H9 (cell line): ENCODE measurements around the gene FAM227B. TPM values are rescaled to one million over a fixed set of nuclear protein-coding genes. Genes with fewer than 3 reads are reported as not detected.

Source experiments
- DNase-seq: peaks from one replicate; pipeline ENCODE4 v3.0.0-alpha.2; 2017
- H2AFZ ChIP-seq: one replicate; pipeline ENCODE4 v1.6.1; 2013; ENCODE audit warnings: mild to moderate bottlenecking, low read length, control low read depth, moderate library complexity
- H2AK5ac ChIP-seq: 2 replicates; pipeline ENCODE4 v1.6.1; 2013; ENCODE audit warnings: low read length, control low read depth, mixed read lengths; ENCODE audit not compliant: insufficient read length
- H2BK120ac ChIP-seq: one replicate; pipeline ENCODE4 v1.6.1; 2013; ENCODE audit warnings: low read depth, mild to moderate bottlenecking, low read length, control low read depth, inconsistent platforms; ENCODE audit not compliant: poor library complexity, severe bottlenecking
- H2BK12ac ChIP-seq: 2 replicates; pipeline ENCODE4 v1.6.1; 2013; ENCODE audit warnings: low read length, control low read depth, mixed read lengths, low read depth; ENCODE audit not compliant: insufficient read length
- H2BK15ac ChIP-seq: 2 replicates; pipeline ENCODE4 v1.6.1; 2013; ENCODE audit warnings: low read depth, low read length, control low read depth
- H2BK20ac ChIP-seq: one replicate; pipeline ENCODE4 v1.6.1; 2013; ENCODE audit warnings: low read depth, mild to moderate bottlenecking, low read length, control low read depth, inconsistent platforms; ENCODE audit not compliant: poor library complexity, severe bottlenecking
- H2BK5ac ChIP-seq: 2 replicates; pipeline ENCODE4 v1.6.1; 2013; ENCODE audit warnings: low read length, control low read depth, mixed read lengths; ENCODE audit not compliant: insufficient read length
- H3K14ac ChIP-seq: 2 replicates; pipeline ENCODE4 v1.6.1; 2013; ENCODE audit warnings: low read length, control low read depth; ENCODE audit not compliant: insufficient read depth
- H3K18ac ChIP-seq: 2 replicates; pipeline ENCODE4 v1.6.1; 2013; ENCODE audit warnings: low read depth, mild to moderate bottlenecking, mixed read lengths, low read length, control low read depth; ENCODE audit not compliant: insufficient read length
- H3K23ac ChIP-seq: 2 replicates; pipeline ENCODE4 v1.6.1; 2013; ENCODE audit warnings: low read length, control low read depth, mixed read lengths, low read depth; ENCODE audit not compliant: insufficient read length
- H3K23me2 ChIP-seq: 2 replicates; pipeline ENCODE4 v1.6.1; 2013; ENCODE audit warnings: low read depth, mild to moderate bottlenecking, mixed read lengths, low read length, control low read depth; ENCODE audit not compliant: insufficient read length, poor library complexity, severe bottlenecking
- H3K27ac ChIP-seq: 2 replicates; pipeline ENCODE4 v1.5.1; 2013; ENCODE audit warnings: low read length, control low read depth, mixed read lengths, low read depth; ENCODE audit not compliant: insufficient read length
- H3K27me3 ChIP-seq: 2 replicates; pipeline ENCODE4 v1.6.1; 2013; ENCODE audit warnings: low read length, control low read depth, inconsistent platforms; ENCODE audit not compliant: insufficient read depth
- H3K4ac ChIP-seq: 2 replicates; pipeline ENCODE4 v1.6.1; 2013; ENCODE audit warnings: low read depth, mild to moderate bottlenecking, control low read depth, inconsistent platforms, low read length, moderate library complexity
- H3K4me1 ChIP-seq: 2 replicates; pipeline ENCODE4 v1.6.1; 2013; ENCODE audit warnings: low read length, control low read depth, inconsistent platforms; ENCODE audit not compliant: insufficient read depth
- H3K4me2 ChIP-seq: 2 replicates; pipeline ENCODE4 v1.6.1; 2013; ENCODE audit warnings: low read length, control low read depth, mixed read lengths; ENCODE audit not compliant: insufficient read length, insufficient read depth
- H3K56ac ChIP-seq: 2 replicates; pipeline ENCODE4 v1.6.1; 2013; ENCODE audit warnings: low read depth, mild to moderate bottlenecking, mixed read lengths, low read length, control low read depth; ENCODE audit not compliant: insufficient read length
- H3K79me1 ChIP-seq: 2 replicates; pipeline ENCODE4 v1.6.1; 2013; ENCODE audit warnings: low read depth, mild to moderate bottlenecking, moderate library complexity, low read length, control low read depth, inconsistent platforms; ENCODE audit not compliant: insufficient read depth, poor library complexity, severe bottlenecking
- H3K79me2 ChIP-seq: 2 replicates; pipeline ENCODE4 v1.6.1; 2013; ENCODE audit warnings: low read length, control low read depth, inconsistent platforms; ENCODE audit not compliant: insufficient read depth
- H3K9ac ChIP-seq: 2 replicates; pipeline ENCODE4 v1.6.1; 2013; ENCODE audit warnings: low read length, control low read depth, mixed read lengths; ENCODE audit not compliant: insufficient read length; ENCODE audit errors: extremely low read depth
- H3K9me3 ChIP-seq: one replicate; pipeline ENCODE4 v1.6.1; 2013; ENCODE audit warnings: low read depth, low read length, inconsistent platforms; ENCODE audit not compliant: control insufficient read depth
- H3T11ph ChIP-seq: one replicate; pipeline ENCODE4 v1.6.1; 2013; ENCODE audit warnings: mild to moderate bottlenecking, low read length, control low read depth, inconsistent platforms
- H4K20me1 ChIP-seq: one replicate; pipeline ENCODE4 v1.6.1; 2013; ENCODE audit not compliant: control insufficient read depth, insufficient read length, insufficient read depth
- H4K5ac ChIP-seq: 2 replicates; pipeline ENCODE4 v1.6.1; 2013; ENCODE audit warnings: low read depth, mild to moderate bottlenecking, mixed read lengths, low read length, control low read depth; ENCODE audit not compliant: insufficient read length
- H4K8ac ChIP-seq: replicated peaks from 2 replicates; pipeline ENCODE4 v1.6.1; 2013; ENCODE audit warnings: low read length, control low read depth, mixed read lengths, low read depth; ENCODE audit not compliant: insufficient read length
- H4K91ac ChIP-seq: 2 replicates; pipeline ENCODE4 v1.6.1; 2013; ENCODE audit warnings: low read depth, mild to moderate bottlenecking, moderate library complexity, mixed read lengths, low read length, control low read depth; ENCODE audit not compliant: insufficient read length
- H3K27ac Mint-ChIP-seq, 3 experiments: 2 replicates in 2 of 3; 3 replicates in 1 of 3; pipeline ENCODE4 v1.8.0; 2020 to 2021; ENCODE audit warnings: mixed read lengths in 3 of 3, mild to moderate bottlenecking in 1 of 3, moderate library complexity in 1 of 3
- H3K27me3 Mint-ChIP-seq: 2 replicates; pipeline ENCODE4 v1.8.0; 2021; ENCODE audit warnings: low read depth, mild to moderate bottlenecking, moderate library complexity, mixed read lengths
- H3K36me3 Mint-ChIP-seq, 3 experiments: 2 replicates in 2 of 3; 3 replicates in 1 of 3; pipeline ENCODE4 v1.8.0; 2020 to 2021; ENCODE audit warnings: low read depth in 3 of 3, mixed read lengths in 3 of 3; ENCODE audit not compliant: insufficient read depth in 1 of 3
- H3K4me1 Mint-ChIP-seq, 2 experiments: 2 replicates each; pipeline ENCODE4 v1.8.0; 2020; ENCODE audit warnings: mixed read lengths in 2 of 2
- H3K4me3 Mint-ChIP-seq, 2 experiments: 2 replicates in 1 of 2; 3 replicates in 1 of 2; pipeline ENCODE4 v1.8.0; 2020 to 2021; ENCODE audit warnings: mild to moderate bottlenecking in 2 of 2, mixed read lengths in 2 of 2, moderate library complexity in 1 of 2
- H3K9me3 Mint-ChIP-seq, 2 experiments: 2 replicates in 1 of 2; 3 replicates in 1 of 2; pipeline ENCODE4 v1.8.0; 2020; ENCODE audit warnings: mild to moderate bottlenecking in 2 of 2, mixed read lengths in 2 of 2, moderate library complexity in 1 of 2
- CTCF ChIP-seq: fragments of 200-600 bp; sonication (generic); conservative IDR thresholded peaks from 3 replicates; pipeline ENCODE4 v1.8.0; 2021; ENCODE audit warnings: antibody characterized with exemption, mild to moderate bottlenecking
- WGBS: extraction: QIAGEN DNeasy Blood & Tissue Kit; methylation state at CpG from one replicate; pipeline ENCODE4 v1.1.7; 2013; ENCODE audit warnings: missing lambda C conversion rate, low lambda C conversion rate, mixed read lengths; ENCODE audit not compliant: insufficient read length; ENCODE audit errors: extremely low coverage; 5-methylcytosine and 5-hydroxymethylcytosine counted together
- total RNA-seq: library from RNA; stranded (reverse); gene quantifications from 2 replicates; pipeline ENCODE4 v1.2.1, GENCODE V29; 2021

Gene FAM227B
- total RNA-seq, 1 experiment from 2014 or later, result 5.5 TPM

- no peak overlapping the region for H3T11ph ChIP-seq
- no peak overlapping the region for H3K23ac ChIP-seq
- Mint-ChIP-seq H3K27ac (no peak overlapping the region), H3K4me1 (no peaks in the 10 kb centered on the region), H3K27me3 (no peaks in the 10 kb centered on the region), H3K9me3 (no peaks in the 10 kb centered on the region), H3K4me3 (no peak overlapping the region), H3K36me3 (no peaks in the 10 kb centered on the region)
- no peak overlapping the region for H3K27ac ChIP-seq
- no peak overlapping the region for H2AK5ac ChIP-seq
- H3K4me2 ChIP-seq, result no peak overlapping the region
- H3K27me3 ChIP-seq, result no peaks in the 10 kb centered on the region
- H2BK20ac ChIP-seq, result no peak overlapping the region
- no peak overlapping the region for H2BK120ac ChIP-seq
- no peak overlapping the region for H2AFZ ChIP-seq
- no peaks in the 10 kb centered on the region for H3K79me1 ChIP-seq
- H4K5ac ChIP-seq, result no peak overlapping the region
- H3K79me2 ChIP-seq, result no peaks in the 10 kb centered on the region
- no peak overlapping the region for H3K4ac ChIP-seq
- no peaks in the 10 kb centered on the region for H3K4me1 ChIP-seq
- no peak overlapping the region for H3K18ac ChIP-seq
- no peaks in the 10 kb centered on the region for H4K20me1 ChIP-seq
- H3K9me3 ChIP-seq, result no peaks in the 10 kb centered on the region
- no peak overlapping the region for H3K56ac ChIP-seq
- DNase-seq, result no peak
- TF ChIP-seq CTCF, result no peak
- no peak overlapping the region for H2BK5ac ChIP-seq
- no peak overlapping the region for H4K91ac ChIP-seq
- no peak overlapping the region for H2BK15ac ChIP-seq
- WGBS, result no CpG with 5 or more reads among the region's 1 CpG
- no peak overlapping the region for H2BK12ac ChIP-seq
- H3K9ac ChIP-seq, result no peak overlapping the region
- H3K23me2 ChIP-seq, result no peaks in the 10 kb centered on the region
- H3K14ac ChIP-seq, result no peak overlapping the region
- H4K8ac ChIP-seq, result no peak overlapping the region
Observed at GRCh38 chr15:49452595-49452994, 168.0 kb downstream of the FAM227B start.
